Measurements from ENCODE around the gene PRXL2B. TPM values are rescaled to one million over a fixed set of nuclear protein-coding genes. Genes with fewer than 3 reads are reported as not detected.
A peak's percentile ranks its signal among the peaks of the same experiment; 100 is the strongest.

PRXL2B gene, protein sequence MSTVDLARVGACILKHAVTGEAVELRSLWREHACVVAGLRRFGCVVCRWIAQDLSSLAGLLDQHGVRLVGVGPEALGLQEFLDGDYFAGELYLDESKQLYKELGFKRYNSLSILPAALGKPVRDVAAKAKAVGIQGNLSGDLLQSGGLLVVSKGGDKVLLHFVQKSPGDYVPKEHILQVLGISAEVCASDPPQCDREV
- 100 to 1,000 TPM in 1 of 4 donors, 10 to 100 TPM in 3; 28.9 to 126 (median 47.2) TPM for polyA plus RNA-seq
- long read RNA-seq, donor 1 = 0 reads
- long read RNA-seq, donor 2, transcript PRXL2B-203 (7 exons, 2,689 nt) = major isoform, 5 of 8 reads
- long read RNA-seq, donor 2, partial matches to known transcripts = 0 of 8 reads
- long read RNA-seq, donor 2, other reads (novel, unspliced or antisense) = 0 of 8 reads
- long read RNA-seq, donor 3, transcript PRXL2B-203 (7 exons, 2,689 nt) = major isoform, 8 of 23 reads
- long read RNA-seq, donor 3, transcript PRXL2B-204 (7 exons, 2,749 nt) = major isoform, 8 of 23 reads
- long read RNA-seq, donor 3, partial matches to known transcripts = 0 of 23 reads
- long read RNA-seq, donor 3, other reads (novel, unspliced or antisense) = 0 of 23 reads
- long read RNA-seq, donor 4, partial matches to known transcripts = 0 of 1 reads
- long read RNA-seq, donor 4, other reads (novel, unspliced or antisense) = 0 of 1 reads
- long read RNA-seq, donor 5, partial matches to known transcripts = 0 of 6 reads
- long read RNA-seq, donor 5, other reads (novel, unspliced or antisense) = 0 of 6 reads
- long read RNA-seq, donor 6, transcript PRXL2B-204 (7 exons, 2,749 nt) = major isoform, 8 of 23 reads
- long read RNA-seq, donor 6, partial matches to known transcripts = 9 of 23 reads
- long read RNA-seq, donor 6, other reads (novel, unspliced or antisense) = 0 of 23 reads
- long read RNA-seq, donor 7 = 0 reads
- long read RNA-seq, donor 8 = 0 reads
- long read RNA-seq, donor 9, partial matches to known transcripts = 0 of 7 reads
- long read RNA-seq, donor 9, other reads (novel, unspliced or antisense) = 0 of 7 reads
- long read RNA-seq, donor 10, partial matches to known transcripts = 0 of 9 reads
- long read RNA-seq, donor 10, other reads (novel, unspliced or antisense) = 0 of 9 reads

DNA sequence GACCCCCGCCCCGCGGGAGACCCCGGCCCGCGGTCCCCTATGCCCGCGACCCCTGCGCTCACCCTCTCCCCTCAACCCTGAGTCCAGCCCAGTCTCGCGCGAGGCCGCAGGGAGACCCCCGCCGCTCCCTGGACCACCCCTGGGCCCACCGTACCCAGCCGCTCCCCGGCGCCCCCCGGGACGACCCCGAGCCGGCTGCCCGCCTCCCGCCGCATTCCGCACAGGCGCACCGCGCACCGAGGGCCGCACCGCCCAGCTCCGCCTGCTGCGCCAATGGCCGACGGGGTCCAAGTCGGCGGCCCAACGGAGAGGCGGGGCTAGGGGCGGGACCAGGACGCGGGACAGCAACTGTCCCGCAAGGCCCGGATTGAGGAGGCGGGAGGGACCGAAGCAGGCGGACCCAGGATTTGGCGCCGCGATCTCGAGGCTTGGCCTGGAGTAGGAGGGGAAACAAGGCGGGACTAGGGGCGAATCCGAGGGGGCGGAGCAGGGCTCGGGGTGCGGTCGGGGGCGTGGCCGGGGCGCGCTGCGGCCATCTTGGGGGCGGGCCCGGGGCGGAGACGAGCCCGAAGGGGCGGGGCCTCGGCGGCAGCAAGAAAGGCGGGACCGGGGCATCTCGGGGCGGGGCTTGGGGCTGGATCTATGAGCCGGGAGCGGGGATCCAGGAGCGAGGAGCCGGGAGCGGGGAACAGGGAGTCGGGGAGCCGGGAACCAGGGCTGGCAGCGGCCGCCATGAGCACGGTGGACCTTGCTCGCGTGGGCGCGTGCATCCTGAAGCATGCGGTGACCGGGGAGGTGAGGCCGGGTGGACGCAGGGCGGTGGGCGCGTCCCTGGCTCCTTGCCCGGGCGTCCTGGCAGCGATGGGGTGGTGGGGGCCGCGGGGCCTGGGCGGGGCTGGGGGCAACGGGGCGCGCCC lies at the start of gene PRXL2B:
PRXL2B (plus strand) TSS at position 624 of the 917 bp plus-strand sequence; CDS start at position 733, 109 bp downstream.
- FAIRE-seq (no peak), DNase-seq (peak; percentile 99)
- no peaks in the 10 kb centered on the region for H3K27me3 ChIP-seq (ENCODE audit: control insufficient read depth in 3 of 3, insufficient read depth in 3 of 3, low read length in 3 of 3)
- peaks cover 0 to 46% (median 5%) of the 10 kb centered on the region in 3 donors for H3K36me3 ChIP-seq (ENCODE audit: control insufficient read depth in 3 of 3, insufficient read depth in 2 of 3, low read depth in 1 of 3, low read length in 3 of 3)
- no peaks in the 10 kb centered on the region for H3K9me3 ChIP-seq (ENCODE audit: control insufficient read depth in 2 of 2, insufficient read depth in 1 of 2, low read depth in 1 of 2, low read length in 1 of 2)
- H3K4me3 ChIP-seq (ENCODE audit: low read depth in 1 of 3, low read length in 3 of 3) = peak within 1 kb of the TSS; percentile 78 to 88 (median 88)
- peak within 1 kb of the TSS; percentile 89 to 100 (median 99) for H3K27ac ChIP-seq (ENCODE audit: low read depth in 1 of 3, low read length in 2 of 3)
- 0 to 1% (median 0%) methylated on average over 50 to 107 of the region's 107 CpGs for WGBS, 3 donors
- peaks cover 0 to 32% (median 8%) of the 10 kb centered on the region in 3 donors for H3K4me1 ChIP-seq (ENCODE audit: control insufficient read depth in 3 of 3, insufficient read depth in 2 of 3, low read depth in 1 of 3, low read length in 2 of 3)

DNA sequence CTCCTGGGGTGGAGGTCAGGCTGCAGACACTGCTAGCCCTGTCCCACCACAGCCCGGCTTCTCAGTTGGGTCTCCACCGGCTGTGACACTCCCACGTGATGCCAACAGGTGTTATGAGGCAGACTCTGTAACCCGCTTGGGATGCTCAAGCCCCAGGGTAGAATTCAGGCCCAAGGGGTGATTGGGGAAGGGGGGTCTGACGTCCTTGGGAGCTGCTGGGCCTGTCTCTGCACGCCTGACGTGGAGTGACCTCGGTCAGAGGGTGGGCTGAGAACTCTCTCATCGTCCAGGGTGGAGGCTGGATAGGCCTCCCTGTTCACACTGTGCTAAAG lies 48.8 kb upstream of the PRXL2B start:
- Histone ChIP-seq H3K9me3 (ENCODE audit: control insufficient read depth in 2 of 2, insufficient read depth in 1 of 2, low read depth in 1 of 2, low read length in 1 of 2) (no peaks in the 10 kb centered on the region), H3K4me3 (ENCODE audit: low read depth in 1 of 3, low read length in 3 of 3) (no peak overlapping the region), H3K4me1 (ENCODE audit: control insufficient read depth in 3 of 3, insufficient read depth in 2 of 3, low read depth in 1 of 3, low read length in 2 of 3) (peaks cover 0 to 34% (median 4%) of the 10 kb centered on the region in 3 donors), H3K27me3 (ENCODE audit: control insufficient read depth in 3 of 3, insufficient read depth in 3 of 3, low read length in 3 of 3) (peaks cover 10 to 49% (median 11%) of the 10 kb centered on the region in 3 donors), H3K27ac (ENCODE audit: low read depth in 1 of 3, low read length in 2 of 3) (no peak overlapping the region), H3K36me3 (ENCODE audit: control insufficient read depth in 3 of 3, insufficient read depth in 2 of 3, low read depth in 1 of 3, low read length in 3 of 3) (no peaks in the 10 kb centered on the region)
- no peak for FAIRE-seq
- no peak for DNase-seq
- 36 to 65% (median 38%) methylated on average over 9 of the region's 9 CpGs for WGBS, 3 donors

DNA sequence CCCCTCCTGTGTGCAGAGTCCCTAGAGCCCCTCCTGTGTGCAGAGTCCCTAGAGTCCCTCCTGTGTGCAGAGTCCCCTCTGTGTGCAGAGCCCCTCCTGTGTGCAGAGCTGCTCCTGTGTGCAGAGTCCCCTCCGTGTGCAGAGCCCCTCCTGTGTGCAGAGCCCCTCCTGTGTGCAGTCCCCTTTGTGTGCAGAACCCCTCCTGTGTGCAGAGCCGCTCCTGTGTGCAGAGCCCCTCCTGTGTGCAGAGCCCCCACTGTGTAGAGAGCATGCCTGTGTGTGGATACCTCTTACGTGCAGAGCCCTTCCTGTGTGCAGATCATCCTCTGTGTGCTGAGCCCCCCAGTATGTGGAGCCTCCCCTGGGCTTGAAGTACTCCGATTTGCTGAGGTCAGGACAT lies 48.2 kb upstream of the PRXL2B start:
- no peak overlapping the region for H3K4me3 ChIP-seq (ENCODE audit: low read depth in 1 of 3, low read length in 3 of 3)
- H3K27me3 ChIP-seq (ENCODE audit: control insufficient read depth in 3 of 3, insufficient read depth in 3 of 3, low read length in 3 of 3) = peaks cover 6 to 43% (median 11%) of the 10 kb centered on the region in 3 donors
- FAIRE-seq (no peak), DNase-seq (no peak)
- 79 to 93% (median 89%) methylated on average over 4 of the region's 4 CpGs for WGBS, 3 donors
- no peak overlapping the region for H3K27ac ChIP-seq (ENCODE audit: low read depth in 1 of 3, low read length in 2 of 3)
- peaks cover 0 to 40% (median 4%) of the 10 kb centered on the region in 3 donors for H3K4me1 ChIP-seq (ENCODE audit: control insufficient read depth in 3 of 3, insufficient read depth in 2 of 3, low read depth in 1 of 3, low read length in 2 of 3)
- no peaks in the 10 kb centered on the region for H3K36me3 ChIP-seq (ENCODE audit: control insufficient read depth in 3 of 3, insufficient read depth in 2 of 3, low read depth in 1 of 3, low read length in 3 of 3)
- no peaks in the 10 kb centered on the region for H3K9me3 ChIP-seq (ENCODE audit: control insufficient read depth in 2 of 2, insufficient read depth in 1 of 2, low read depth in 1 of 2, low read length in 1 of 2)

DNA sequence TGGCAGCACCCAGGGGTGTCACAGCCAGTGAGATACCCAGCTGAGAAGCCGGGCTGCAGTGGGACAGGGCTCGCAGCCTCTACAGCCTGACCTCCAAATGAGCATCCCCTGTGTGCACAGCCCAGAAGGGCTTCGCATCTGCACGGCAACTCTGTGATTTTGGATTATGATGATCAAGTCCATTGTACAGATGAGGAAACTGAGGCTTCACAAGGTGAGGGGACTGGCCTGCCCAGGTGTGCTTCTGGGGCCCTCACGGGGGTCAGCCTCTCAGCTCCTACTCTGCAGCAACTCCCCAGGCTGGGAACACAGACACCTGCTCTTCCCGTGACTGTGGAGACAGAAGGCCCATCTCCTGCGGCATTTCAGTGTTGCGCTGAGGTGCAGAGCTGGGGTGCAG lies 47.7 kb upstream of the PRXL2B start:
- H3K36me3 ChIP-seq (ENCODE audit: control insufficient read depth in 3 of 3, insufficient read depth in 2 of 3, low read depth in 1 of 3, low read length in 3 of 3) = no peaks in the 10 kb centered on the region
- DNase-seq = no peak
- WGBS, 3 donors = 79 to 91% (median 81%) methylated on average over 8 of the region's 8 CpGs
- H3K27ac ChIP-seq (ENCODE audit: low read depth in 1 of 3, low read length in 2 of 3) = no peak overlapping the region
- H3K27me3 ChIP-seq (ENCODE audit: control insufficient read depth in 3 of 3, insufficient read depth in 3 of 3, low read length in 3 of 3) = peaks cover 6 to 38% (median 11%) of the 10 kb centered on the region in 3 donors
- peaks cover 0 to 45% (median 4%) of the 10 kb centered on the region in 3 donors for H3K4me1 ChIP-seq (ENCODE audit: control insufficient read depth in 3 of 3, insufficient read depth in 2 of 3, low read depth in 1 of 3, low read length in 2 of 3)
- no peak for FAIRE-seq
- H3K4me3 ChIP-seq (ENCODE audit: low read depth in 1 of 3, low read length in 3 of 3) = no peak overlapping the region
- no peaks in the 10 kb centered on the region for H3K9me3 ChIP-seq (ENCODE audit: control insufficient read depth in 2 of 2, insufficient read depth in 1 of 2, low read depth in 1 of 2, low read length in 1 of 2)

DNA sequence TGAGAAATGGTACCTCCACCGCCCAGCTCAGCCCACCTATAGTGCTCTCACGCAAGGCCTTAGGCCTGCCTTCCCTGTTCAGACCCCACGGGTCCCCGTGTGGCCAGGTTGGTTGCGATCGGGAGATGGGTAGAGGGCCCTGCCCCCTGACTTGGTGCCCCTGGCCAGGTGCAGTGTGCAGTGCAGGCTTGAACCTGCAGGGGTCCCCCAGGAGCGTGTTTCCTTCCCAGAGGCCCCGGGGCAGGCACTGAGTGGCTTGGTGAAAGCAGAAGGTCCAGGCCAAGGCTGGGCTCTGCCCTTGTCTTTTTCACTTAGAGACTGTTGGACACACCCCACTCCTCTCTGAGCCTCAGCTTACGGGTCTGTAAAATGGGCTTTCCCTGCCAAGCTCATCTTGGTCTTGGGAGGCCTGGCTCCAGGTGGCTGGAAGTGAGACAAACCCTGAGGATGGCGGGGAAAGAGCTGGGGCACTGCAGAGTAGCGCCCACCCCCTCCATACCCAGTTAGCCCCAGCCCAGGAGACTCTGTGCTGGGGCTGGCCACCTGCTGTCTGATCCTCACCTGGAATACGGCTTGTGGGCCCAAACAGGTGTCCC lies 47.2 kb upstream of the PRXL2B start:
- FAIRE-seq (no peak), DNase-seq (no peak)
- H3K4me3 ChIP-seq (ENCODE audit: low read depth in 1 of 3, low read length in 3 of 3) = no peak overlapping the region
- WGBS, 3 donors = 63 to 79% (median 70%) methylated on average over 12 of the region's 12 CpGs
- H3K4me1 ChIP-seq (ENCODE audit: control insufficient read depth in 3 of 3, insufficient read depth in 2 of 3, low read depth in 1 of 3, low read length in 2 of 3) = peaks cover 0 to 47% (median 4%) of the 10 kb centered on the region in 3 donors
- H3K27ac ChIP-seq (ENCODE audit: low read depth in 1 of 3, low read length in 2 of 3) = no peak overlapping the region
- H3K9me3 ChIP-seq (ENCODE audit: control insufficient read depth in 2 of 2, insufficient read depth in 1 of 2, low read depth in 1 of 2, low read length in 1 of 2) = no peaks in the 10 kb centered on the region
- no peaks in the 10 kb centered on the region for H3K36me3 ChIP-seq (ENCODE audit: control insufficient read depth in 3 of 3, insufficient read depth in 2 of 3, low read depth in 1 of 3, low read length in 3 of 3)
- H3K27me3 ChIP-seq (ENCODE audit: control insufficient read depth in 3 of 3, insufficient read depth in 3 of 3, low read length in 3 of 3) = peaks cover 6 to 33% (median 11%) of the 10 kb centered on the region in 3 donors

DNA sequence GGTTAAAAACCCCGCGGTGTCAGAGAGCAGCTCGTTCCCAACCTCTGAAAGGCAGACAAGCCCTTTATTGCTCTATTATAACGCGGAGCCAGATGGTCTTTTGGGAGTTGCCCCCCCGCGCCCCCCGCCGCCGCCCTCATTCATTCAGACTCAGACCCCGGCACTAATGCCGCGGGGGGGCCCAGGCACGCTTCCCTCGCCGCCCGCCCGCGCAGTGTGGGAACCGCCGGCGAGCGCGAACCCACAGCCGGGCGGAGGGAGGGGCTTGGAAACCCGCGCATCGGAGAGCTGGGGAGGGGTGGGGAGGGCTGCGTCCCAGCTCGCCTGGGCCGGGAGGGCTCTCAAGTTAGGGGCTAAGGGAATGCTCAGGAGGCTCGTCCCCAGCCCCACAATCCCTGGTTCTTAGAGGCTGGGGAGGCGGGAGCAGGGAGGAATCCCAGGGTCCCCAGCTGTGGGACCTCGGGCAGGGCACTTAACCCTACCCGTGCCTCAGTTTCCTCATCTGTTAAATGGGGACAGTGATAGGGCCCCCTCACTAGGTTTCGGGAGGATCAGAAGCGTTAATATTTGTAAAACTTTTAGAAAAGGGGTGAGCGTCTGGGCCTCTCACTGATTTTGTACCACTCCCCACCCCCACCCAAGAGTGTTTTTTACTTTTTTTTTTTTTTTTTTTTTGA lies 45.6 kb upstream of the PRXL2B start:
- no peaks in the 10 kb centered on the region for H3K36me3 ChIP-seq (ENCODE audit: control insufficient read depth in 3 of 3, insufficient read depth in 2 of 3, low read depth in 1 of 3, low read length in 3 of 3)
- peaks cover 0 to 17% (median 5%) of the 10 kb centered on the region in 3 donors for H3K27me3 ChIP-seq (ENCODE audit: control insufficient read depth in 3 of 3, insufficient read depth in 3 of 3, low read length in 3 of 3)
- DNase-seq (peak in 1 of 2 donors; percentile 27), FAIRE-seq (no peak)
- 11% methylated on average over 35 to 39 of the region's 39 CpGs for WGBS, 3 donors
- H3K4me3 ChIP-seq (ENCODE audit: low read depth in 1 of 3, low read length in 3 of 3) = no peak overlapping the region
- no peaks in the 10 kb centered on the region for H3K9me3 ChIP-seq (ENCODE audit: control insufficient read depth in 2 of 2, insufficient read depth in 1 of 2, low read depth in 1 of 2, low read length in 1 of 2)
- H3K4me1 ChIP-seq (ENCODE audit: control insufficient read depth in 3 of 3, insufficient read depth in 2 of 3, low read depth in 1 of 3, low read length in 2 of 3) = peaks cover 0 to 48% (median 7%) of the 10 kb centered on the region in 3 donors
- no peak overlapping the region for H3K27ac ChIP-seq (ENCODE audit: low read depth in 1 of 3, low read length in 2 of 3)

DNA sequence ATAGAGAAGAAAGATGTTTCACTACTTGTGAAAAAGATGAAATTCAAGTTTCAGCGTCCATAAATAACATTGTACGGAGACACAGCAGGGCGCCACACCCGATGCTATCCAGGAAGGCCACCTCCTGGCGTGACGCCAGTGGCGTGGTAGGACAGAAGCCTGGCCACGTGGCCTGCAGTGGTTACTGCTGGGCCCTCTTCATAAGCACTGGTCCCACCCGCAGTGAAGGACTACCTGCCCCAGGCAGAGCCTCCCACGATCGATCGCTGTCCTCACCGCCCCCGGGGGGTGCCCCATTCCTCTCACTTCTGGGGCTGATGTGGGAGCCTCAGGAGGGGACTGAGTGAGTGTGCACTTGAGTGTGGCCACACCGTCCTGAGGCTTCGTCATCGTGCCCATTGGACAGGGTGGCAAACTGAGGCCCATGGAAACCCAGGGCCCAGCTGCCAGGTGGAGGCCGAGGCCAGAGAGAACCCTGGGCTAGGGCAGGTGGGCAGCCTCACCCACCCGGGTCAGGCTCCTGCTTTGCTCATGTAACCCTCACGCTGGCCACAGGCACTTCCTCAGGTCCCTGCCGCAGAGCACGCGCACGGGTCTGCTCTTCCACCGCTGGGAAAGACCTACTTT lies 44.8 kb upstream of the PRXL2B start:
- no peak overlapping the region for H3K4me3 ChIP-seq (ENCODE audit: low read depth in 1 of 3, low read length in 3 of 3)
- H3K36me3 ChIP-seq (ENCODE audit: control insufficient read depth in 3 of 3, insufficient read depth in 2 of 3, low read depth in 1 of 3, low read length in 3 of 3) = no peaks in the 10 kb centered on the region
- H3K4me1 ChIP-seq (ENCODE audit: control insufficient read depth in 3 of 3, insufficient read depth in 2 of 3, low read depth in 1 of 3, low read length in 2 of 3) = peaks cover 0 to 52% (median 7%) of the 10 kb centered on the region in 3 donors
- DNase-seq (peak; percentile 67), FAIRE-seq (no peak)
- peaks cover 0 to 10% (median 3%) of the 10 kb centered on the region in 3 donors for H3K27me3 ChIP-seq (ENCODE audit: control insufficient read depth in 3 of 3, insufficient read depth in 3 of 3, low read length in 3 of 3)
- whole genome bisulfite sequencing, 3 donors = 50 to 67% (median 57%) methylated on average over 25 of the region's 25 CpGs
- H3K27ac ChIP-seq (ENCODE audit: low read depth in 1 of 3, low read length in 2 of 3) = no peak overlapping the region
- no peaks in the 10 kb centered on the region for H3K9me3 ChIP-seq (ENCODE audit: control insufficient read depth in 2 of 2, insufficient read depth in 1 of 2, low read depth in 1 of 2, low read length in 1 of 2)

Measured in small intestine (tissue), 16 donors.